NCI-H82 (cell line): Measurements from ENCODE around the gene DCP1B.

Experiments
- DNase-seq: peaks from one replicate; lab custom pipeline; 2025; lab: John Stamatoyannopoulos, UW

The DCP1B gene

DNA sequence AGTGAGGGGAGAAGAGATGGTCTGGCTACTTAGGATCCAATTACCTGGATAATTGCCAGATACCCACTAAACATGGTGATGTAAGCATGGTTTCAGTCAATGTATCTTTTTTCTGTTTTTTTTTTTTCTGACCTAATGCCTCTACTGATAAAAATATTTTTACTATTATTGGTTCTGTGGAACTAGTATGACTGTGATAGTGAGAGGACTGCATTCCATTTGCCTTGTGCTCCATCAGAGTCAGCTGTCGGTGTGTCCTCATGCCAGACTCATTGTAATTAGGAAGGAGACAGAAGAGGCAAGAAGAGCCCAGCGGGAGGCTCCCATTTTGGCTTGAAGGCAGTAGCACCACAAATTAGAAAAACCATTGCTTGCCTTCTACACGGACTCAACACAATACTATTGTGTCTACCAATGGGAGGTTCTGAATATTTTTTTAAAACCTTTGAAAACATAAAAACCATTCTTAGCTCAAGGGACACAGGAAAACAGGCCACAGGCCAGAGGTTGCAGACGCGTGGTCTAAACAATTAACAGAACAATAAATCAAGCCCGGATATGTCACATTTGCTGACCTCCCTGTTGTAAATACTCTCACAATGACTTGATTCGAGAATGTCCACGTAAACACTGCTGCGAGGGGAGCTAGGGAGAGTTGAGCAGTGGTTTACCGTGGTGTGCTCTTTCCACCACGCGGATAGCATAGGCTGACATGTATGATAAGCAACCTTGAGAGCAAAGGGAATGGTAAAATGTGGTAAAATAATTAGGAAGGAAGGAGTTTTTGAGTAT, 13.5 kb upstream of the DCP1B start:
- DNase-seq, result peak; percentile 67

- DNase-seq, result no peak
These were observed 12.7 kb upstream of the DCP1B start for GRCh38 chr12:2016862-2017545.

- no peak for DNase-seq
These were observed 10.0 kb upstream of the DCP1B start for GRCh38 chr12:2014231-2014630.

DNA sequence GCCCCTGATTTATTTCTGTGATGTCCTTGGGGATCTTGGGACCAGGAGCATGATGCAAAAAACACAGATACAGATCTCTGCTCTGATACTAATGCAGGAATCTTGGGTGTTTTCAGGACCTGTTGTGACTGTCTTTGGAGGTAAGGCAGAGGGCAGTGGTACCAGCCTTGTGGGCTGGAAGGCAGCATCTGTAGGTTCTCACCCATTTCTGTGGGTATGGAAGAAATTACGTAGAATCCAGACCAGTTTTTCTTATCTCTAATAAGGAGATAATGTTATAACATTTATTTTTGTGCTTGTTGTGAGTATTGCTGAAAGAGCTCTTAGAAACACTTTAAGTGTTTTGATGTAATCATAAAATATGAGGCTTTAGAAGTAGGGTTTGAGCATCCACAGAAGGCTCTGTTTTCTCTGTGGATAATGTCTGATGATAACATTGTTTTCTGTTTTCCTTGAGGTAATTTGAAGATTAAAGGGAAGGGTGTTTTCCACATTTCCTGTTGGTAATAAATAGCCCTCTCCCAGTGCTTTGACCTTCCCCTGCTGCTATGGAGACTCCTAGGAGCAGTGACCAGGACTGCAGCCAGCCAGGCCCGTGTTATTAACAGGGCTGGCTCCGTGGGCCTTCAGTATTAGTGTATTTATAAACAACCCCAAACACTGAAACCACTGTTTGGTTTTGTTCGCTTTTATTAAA, 9.4 kb upstream of the DCP1B start:
- no peak for DNase-seq

GRCh38 chr12:2013086-2013485, 8.8 kb upstream of the DCP1B start:
- no peak for DNase-seq

DNA sequence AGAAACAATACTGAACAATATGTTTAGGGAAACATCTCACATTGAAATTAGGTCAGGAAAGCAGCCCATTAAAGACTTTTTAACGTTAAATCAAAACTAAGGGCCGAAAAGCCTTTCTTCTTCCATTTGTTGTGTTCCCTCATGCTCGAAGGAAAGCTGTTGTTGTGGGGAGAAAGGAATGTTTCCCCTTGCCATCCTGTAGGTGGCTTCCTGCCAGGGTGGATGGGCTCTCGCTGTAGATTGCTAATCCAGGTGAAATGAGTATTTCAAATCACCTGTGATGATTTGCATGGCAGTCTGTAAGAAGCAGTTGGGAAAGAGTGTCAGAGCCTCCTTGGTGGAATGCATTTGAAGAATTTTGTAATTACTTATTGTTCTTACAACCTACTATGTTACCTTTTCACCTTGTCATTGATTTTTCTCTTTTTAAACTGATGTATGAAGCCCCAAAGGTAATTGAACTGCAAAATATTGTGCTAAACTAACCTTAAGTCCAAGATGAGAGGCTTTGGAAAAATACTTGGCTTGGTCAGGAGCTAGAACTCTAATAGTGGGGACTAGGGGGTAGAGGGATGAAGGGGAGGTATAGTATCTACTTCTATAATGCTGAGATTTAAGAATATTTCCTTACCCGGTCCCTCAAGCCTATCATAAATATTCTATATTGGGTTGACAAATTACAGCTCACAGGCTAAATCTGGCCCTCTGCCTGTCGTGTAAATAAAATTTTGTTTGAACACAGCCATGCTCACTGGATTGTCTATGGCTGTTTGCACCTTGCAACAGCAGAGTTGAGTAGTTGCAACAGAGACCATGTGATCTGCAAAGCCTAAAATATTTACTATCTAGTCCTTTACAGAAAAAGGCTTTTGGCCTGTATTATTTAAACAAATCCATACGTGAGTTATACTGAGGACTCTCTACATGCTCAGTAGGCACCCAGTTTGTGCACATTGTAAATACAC, 7.7 kb upstream of the DCP1B start:
- no peak for DNase-seq

DNA sequence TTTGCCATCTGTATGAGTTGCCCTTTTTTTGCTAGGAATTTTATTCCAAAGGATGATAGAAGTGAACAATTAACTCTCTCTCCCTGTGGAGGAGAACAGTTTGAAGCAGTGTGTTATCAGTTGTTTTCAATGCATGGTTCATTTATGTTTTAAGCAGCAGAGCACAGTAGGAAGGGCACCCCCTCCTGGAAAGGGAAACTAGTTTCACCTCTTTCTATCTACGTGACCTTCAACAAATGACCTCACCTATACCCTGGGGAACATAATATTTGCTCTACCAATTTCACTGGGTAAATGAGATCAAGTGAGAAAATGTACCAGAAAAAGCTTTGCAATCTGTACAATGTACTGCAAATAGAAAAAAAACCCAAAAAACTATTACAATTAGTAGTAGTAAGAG, 5.4 kb upstream of the DCP1B start:
- no peak for DNase-seq

- no peak for DNase-seq
These were observed 4.4 kb upstream of the DCP1B start for GRCh38 chr12:2008677-2009076.

DNA sequence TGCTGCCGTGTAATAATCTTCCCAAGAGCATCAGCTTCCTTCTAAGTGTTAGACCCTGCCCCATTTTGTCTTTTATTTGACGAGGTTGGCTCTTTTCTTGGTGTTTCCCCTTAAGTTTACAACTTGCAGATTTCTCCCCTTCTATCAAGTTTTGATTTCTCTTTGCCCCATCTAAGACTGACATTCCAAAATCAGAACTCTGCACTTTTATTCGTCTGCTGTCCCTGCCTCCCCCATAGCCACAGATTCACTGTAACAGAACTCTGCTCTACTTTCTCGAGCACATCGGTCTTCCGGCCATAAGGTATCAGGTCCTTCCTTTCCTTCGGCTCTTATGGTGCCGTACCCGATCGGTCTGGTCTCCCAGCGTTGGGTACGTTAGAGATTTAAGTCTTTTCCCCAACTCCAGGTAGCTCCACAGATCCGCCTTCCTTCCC, 563 bp downstream of the DCP1B start:
- peak; percentile 38 for DNase-seq

GRCh38 chr12:1995205-1995896, 8.9 kb downstream of the DCP1B start:
- no peak for DNase-seq

GRCh38 chr12:1994429-1995143, 9.7 kb downstream of the DCP1B start:
- DNase-seq, result no peak

DNA sequence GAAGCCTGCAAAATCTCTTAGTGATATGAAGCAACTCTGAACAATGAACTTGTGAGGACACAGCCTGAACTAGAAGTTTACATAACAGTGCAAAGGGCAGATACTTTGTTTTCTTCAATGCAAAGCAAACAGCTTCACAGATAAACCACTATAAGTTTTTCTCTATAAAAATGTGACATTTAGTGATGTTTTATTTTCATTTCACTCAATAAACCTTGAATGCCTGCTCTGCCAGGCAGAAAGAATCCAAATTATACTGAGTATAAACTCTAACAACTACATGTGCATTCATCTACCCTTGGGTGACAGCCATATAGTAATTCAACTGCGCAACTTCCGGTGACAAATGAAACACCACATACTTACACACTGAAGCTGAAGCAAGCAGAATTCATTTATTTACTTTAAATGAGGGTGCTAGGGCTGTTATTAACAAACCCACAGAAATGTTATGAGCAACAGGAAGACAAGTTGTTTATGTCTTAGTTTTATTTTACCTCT, 10.3 kb downstream of the DCP1B start:
- DNase-seq, result no peak

GRCh38 chr12:1993341-1993740, 10.9 kb downstream of the DCP1B start:
- no peak for DNase-seq

DNA sequence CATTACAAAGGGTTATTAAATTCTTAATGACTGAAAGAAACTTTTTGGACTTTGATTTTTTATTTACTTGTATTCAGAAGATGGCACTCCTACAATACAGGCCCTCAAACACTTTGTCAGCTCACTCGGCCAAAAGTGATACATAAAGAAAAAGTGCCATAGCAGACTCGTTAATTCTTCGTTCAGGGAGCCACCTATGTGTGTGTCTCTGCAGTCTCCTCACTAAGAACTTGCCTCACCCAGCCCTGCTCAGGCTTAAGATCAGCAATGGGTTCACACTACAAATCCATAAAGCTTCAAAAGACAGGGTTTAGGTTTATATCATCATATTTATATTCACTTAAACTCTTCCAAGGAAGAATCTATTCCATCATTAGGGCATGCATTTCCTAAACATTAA, 11.5 kb downstream of the DCP1B start:
- DNase-seq, result no peak

DNA sequence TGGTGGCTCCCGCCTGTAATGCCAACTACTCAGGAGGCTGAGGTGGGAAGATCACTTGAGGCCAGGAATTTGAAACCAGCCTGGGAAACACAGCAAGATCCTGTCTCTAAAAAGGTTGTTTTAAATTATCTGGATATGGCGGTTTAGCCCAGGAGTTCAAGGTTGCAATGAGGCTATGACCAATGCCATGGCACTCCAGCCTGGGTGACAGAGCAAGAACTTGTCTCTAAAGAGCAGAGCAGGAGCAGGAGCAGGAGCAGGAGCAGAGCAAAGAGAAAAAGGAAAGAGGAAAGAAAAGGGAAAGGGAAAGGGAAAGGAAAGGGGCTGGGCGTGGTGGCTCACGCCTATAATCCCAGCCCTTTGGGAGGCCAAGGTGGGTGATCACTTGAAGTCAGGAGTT, 15.1 kb downstream of the DCP1B start:
- DNase-seq, result no peak

DNA sequence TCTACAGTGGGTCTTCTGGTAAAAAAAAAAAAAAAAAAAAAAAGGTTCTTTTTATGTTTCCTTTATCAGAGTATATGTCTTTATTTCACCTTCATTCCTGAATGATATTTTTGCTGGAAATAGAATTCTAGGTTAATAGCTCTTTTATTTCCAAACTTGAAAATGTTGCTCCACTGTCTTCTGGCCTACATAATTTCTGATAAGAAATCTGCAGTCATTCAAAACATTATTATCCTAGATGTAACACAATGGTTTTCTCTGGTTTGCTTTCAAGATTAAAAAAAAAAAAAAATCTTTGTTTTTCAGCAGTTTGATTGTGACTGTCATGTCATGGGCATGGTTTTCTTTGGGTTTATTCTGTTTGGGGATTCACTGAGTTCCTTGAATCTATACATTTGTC, 19.5 kb downstream of the DCP1B start:
- DNase-seq, result no peak

DNA sequence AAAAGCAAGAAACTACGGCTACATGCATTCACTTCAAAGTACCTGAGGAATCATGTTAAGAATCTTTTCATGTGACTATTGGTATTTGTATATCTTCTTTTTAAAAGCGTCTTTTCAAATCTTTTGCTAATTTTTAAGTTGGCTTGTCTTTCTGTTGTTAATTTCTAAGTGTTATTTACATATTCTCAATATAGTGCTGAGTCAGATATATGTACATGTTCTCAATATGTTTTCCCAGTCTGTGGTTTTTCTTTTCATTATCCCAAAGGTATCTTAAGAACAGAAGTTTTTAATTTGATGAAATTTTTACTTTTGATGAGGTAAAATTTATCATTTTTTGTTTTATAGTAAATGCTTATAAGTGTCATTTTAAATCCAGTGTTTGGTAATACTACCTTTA, 24.0 kb downstream of the DCP1B start:
- no peak for DNase-seq

GRCh38 chr12:1978078-1978862, 26.0 kb downstream of the DCP1B start:
- DNase-seq, result no peak

DNA sequence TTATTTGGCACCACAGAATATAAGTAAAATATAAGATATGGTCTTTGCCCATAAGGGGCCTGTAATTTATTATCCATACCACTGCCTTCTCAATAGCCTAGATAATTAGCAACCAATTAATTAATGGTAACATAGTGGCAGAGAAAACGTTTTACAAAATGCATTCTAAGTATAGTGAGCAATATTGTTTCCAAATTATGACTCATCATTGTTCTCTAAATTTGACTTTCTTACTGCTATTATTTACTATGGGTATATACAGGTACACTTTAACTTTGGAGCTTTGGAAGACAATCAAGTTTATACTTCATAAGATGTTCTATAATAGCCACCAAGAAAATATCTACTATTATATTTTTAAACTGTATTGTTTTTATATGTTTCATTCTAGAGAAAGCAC, 26.7 kb downstream of the DCP1B start:
- DNase-seq, result no peak

DNA sequence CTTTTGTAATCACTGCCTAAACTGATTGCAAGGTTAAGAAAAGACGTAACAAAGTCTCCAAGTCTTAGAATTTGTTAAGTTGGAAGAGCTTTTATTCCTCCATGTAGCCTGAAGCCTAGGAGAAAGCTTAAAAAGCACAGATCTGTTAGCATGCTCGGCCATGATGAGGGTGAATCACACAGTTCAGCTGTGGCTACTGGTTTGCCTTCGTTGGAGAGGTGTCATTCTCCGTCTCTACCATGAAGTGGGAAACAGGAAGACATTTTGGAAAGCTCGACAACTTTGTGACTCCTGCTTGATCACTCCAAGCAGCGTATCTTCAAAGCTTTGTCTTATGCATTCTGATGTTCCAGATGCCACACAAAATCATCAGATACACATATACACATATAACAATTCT, 27.1 kb downstream of the DCP1B start:
- DNase-seq, result no peak
